ENCODE measurements around the gene NPAS3.

GRCh38 chr14:33450416-33450815 lies 511.7 kb downstream of the NPAS3 start:
- TF ChIP-seq GABPA (IDR thresholded peaks at IDR 0.05; ENCODE audit: low read depth) (no peak), CTCF (IDR thresholded peaks at IDR 0.05; ENCODE audit: insufficient read depth, low read length) (no peak), POLR2AphosphoS5 (IDR thresholded peaks at IDR 0.05; ENCODE audit: low read depth) (no peak), SPI1 (IDR thresholded peaks at IDR 0.05; ENCODE audit: borderline replicate concordance, low read depth) (no peak), REST (IDR thresholded peaks at IDR 0.05; ENCODE audit: insufficient replicate concordance, low read depth) (no peak)

Measured in HL-60 (cell line).